HG02884 (cell line): ENCODE measurements around the gene GIPC3.

Experiments
- ATAC-seq: cut with Tn5 transposase; IDR thresholded peaks from one replicate; pipeline ENCODE4 v1.9.1; 2021; ENCODE audit warnings: mild to moderate bottlenecking, moderate library complexity; ENCODE audit not compliant: unreplicated experiment

Gene GIPC3

GRCh38 chr19:3604227-3604986 is 19.1 kb downstream of the GIPC3 start:
- no peak for ATAC-seq

- ATAC-seq, result no peak
These were observed 19.7 kb downstream of the GIPC3 start for GRCh38 chr19:3604987-3605343.

GRCh38 chr19:3605361-3605760 is 20.1 kb downstream of the GIPC3 start:
- no peak for ATAC-seq

GRCh38 chr19:3605770-3606169 is 20.5 kb downstream of the GIPC3 start:
- ATAC-seq, result no peak

- no peak for ATAC-seq
These were observed 21.0 kb downstream of the GIPC3 start for GRCh38 chr19:3606174-3606689.

GRCh38 chr19:3606690-3607289 is 21.5 kb downstream of the GIPC3 start, which contains the start of gene TBXA2R:
TSS of gene TBXA2R (minus strand) at chr19:3606875. CDS start at chr19:3600634, 6,241 bp downstream.
- no peak for ATAC-seq

GRCh38 chr19:3607303-3608078 is 22.2 kb downstream of the GIPC3 start:
- ATAC-seq, result no peak

- no peak for ATAC-seq
These were observed 22.9 kb downstream of the GIPC3 start for GRCh38 chr19:3608079-3608641.

- ATAC-seq, result no peak
These were observed 23.6 kb downstream of the GIPC3 start for GRCh38 chr19:3608750-3609322.

GRCh38 chr19:3609779-3610719 is 24.8 kb downstream of the GIPC3 start:
- no peak for ATAC-seq

- no peak for ATAC-seq
These were observed 25.8 kb downstream of the GIPC3 start for GRCh38 chr19:3610745-3611717.

GRCh38 chr19:3611841-3612240 is 26.6 kb downstream of the GIPC3 start:
- ATAC-seq, result no peak

- ATAC-seq, result no peak
These were observed 27.1 kb downstream of the GIPC3 start for GRCh38 chr19:3612330-3612729.

- ATAC-seq, result no peak
These were observed 27.8 kb downstream of the GIPC3 start for GRCh38 chr19:3612901-3613741.

- ATAC-seq, result no peak
These were observed 28.8 kb downstream of the GIPC3 start for GRCh38 chr19:3613818-3614661.

- ATAC-seq, result no peak
These were observed 29.7 kb downstream of the GIPC3 start for GRCh38 chr19:3614858-3615505.
